NCI-H345 treated with DMSO at 0.1 percent for 48 hours (cell line): Measurements from ENCODE around the gene SPX.

ENCODE experiments used
- DNase-seq: peaks from one replicate; lab custom pipeline; 2025; ENCODE audit not compliant: unreplicated experiment; lab: John Stamatoyannopoulos, UW

The SPX gene

DNA sequence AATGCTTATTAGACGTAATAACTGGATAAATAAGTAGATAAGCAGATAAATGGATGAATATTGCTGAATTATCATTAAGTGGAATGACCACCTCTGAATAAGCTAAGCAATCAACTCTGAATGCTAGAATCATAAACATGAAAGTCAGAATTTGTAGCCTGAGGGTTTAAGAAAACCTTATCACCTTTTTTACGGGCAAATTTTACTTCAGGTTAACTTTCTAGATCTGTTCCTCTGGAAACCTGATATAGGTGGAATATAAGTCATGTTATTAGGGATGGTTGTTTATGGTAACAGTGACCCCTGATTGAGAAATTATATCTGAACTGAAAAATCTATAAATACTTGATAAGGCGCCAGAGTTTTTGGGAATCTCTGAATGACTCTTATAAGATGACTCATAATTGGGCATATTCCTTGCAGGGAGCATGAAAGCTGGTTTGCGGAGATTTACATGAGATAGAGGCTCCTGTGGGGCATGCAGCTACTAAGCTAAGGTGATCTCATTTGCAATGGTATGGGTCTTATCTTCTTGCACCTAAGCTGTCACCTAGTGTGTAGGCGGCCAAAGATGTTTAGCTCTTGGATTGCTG is 12.1 kb downstream of the SPX start:
- no peak for DNase-seq

DNA sequence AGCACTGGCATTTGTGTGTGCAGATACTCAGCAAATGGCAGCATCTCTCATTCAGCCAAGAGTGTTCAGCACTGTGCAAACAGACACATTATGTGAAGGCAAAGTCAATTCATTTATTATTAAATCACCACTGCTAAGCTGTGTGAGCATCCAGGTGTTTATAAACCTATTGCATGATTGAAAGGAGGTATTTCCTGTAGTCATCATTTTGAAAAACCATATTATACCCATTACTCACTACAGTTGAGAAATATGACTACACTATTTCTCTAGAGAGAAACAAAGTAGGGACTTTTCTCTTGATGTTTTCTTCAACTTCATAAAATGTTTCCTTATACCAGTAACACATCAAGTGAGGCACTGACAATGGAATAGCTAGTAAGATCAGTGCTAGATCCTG is 13.7 kb downstream of the SPX start:
- DNase-seq: peak; percentile 43

DNA sequence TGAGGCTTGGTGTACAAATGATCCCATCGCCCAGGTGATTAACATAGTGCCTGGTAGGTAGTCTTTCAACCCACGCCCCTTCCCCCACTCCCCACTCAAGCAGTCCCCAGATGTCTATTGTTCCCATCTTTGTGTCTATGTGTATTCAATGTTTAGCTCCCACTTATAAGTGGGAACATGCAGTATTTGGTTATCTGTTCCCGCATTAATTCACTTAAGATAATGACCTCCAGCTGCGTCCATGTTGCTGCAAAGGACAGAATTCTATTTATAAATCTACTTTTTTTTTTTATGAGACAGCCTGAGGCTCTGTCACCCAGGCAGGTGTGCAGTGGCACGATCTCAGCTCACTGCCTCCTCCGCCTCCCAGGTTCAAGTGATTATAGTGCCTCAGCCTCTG is 15.7 kb downstream of the SPX start:
- DNase-seq: peak; percentile 84

DNA sequence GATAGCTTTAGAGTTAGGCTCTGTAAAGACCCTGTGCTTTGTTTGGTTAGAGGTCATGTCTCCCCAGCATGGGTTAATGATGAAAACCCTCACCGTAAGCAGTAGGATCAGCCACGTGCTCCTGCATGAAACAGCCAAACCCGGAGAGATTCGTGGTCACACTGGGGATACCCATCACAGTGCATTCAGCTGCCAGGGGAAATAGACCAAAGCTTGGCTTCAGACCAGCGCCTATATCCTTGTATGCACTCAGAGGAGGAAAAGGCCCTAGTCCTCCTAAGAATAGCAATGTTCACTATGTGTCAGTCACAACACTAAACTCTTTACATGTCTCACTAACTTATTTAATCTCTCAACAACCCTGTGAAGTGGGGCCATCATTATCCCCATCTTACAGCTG is 16.3 kb downstream of the SPX start:
- DNase-seq: no peak

DNA sequence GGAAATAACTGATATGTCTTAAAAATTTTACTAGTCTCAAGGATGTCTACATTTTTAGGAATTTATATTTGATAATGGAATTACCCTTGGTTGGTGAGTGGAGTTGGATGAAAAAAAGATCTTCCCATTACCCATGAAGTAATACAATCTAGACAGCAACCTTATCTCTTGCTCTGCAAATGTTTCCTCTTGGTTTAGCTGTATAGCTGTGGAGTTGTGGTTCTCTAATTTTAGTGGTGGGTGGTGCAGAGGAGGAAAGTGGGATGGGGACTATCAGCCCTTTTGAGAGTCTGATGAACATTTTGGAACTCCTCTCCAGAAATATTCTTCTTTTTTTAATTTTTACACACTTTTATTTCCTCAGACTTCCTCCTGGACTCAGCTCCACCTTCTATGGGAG is 17.1 kb downstream of the SPX start:
- no peak for DNase-seq

DNA sequence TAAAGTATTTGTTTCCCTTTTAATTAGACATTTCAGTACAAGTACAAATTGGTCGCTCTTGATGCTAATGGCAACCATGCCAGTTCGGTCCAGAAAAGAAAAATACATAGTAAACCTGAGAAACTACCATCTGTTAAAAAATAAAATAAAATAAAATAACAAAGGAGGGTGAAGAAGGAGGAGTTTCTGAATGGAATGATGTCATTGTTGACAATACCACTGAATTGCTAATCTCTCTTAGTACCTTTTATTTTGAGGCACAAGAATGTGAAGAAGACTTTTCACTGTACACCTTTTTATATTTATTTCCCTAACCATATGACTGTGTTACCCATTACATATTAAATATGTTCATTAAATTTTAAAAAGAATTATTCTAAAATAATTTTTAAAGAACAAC is 19.5 kb downstream of the SPX start:
- DNase-seq: no peak

DNA sequence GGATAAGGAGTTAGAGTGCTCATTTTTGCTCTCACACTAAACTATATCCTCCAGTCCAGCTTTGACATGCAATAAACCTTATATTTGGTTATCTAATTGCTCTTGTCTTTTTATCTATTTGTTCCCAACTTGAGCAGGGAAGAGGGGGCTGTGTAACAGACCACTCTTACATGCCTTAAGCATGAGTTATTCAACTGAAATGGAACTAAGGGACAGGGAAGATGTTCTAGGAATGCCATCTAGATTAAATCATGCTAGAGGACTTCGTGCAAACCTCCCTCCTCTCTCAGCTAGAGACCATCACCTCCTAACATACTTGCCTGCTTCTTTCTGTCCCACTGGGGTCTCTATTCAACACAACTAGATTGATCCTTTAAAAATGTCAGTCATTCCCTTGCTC is 20.6 kb downstream of the SPX start:
- no peak for DNase-seq

DNA sequence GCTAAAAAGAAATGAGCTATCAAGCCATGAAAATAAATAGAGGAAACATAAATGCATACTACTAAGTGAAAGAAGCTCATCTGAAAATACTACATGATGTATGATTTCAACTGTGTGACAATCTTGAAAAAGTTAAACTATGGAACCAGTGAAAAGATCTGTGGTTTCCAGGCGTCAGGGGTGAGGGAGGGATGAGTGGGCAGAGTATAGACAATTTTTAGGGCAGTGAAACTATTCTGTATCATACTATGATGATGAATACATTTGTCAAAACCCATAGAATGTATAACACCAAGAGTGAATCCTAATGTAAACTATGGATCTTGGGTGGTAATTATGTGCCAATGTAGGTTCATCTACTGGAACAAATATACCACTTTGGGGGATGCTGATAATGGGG is 21.3 kb downstream of the SPX start:
- no peak for DNase-seq

DNA sequence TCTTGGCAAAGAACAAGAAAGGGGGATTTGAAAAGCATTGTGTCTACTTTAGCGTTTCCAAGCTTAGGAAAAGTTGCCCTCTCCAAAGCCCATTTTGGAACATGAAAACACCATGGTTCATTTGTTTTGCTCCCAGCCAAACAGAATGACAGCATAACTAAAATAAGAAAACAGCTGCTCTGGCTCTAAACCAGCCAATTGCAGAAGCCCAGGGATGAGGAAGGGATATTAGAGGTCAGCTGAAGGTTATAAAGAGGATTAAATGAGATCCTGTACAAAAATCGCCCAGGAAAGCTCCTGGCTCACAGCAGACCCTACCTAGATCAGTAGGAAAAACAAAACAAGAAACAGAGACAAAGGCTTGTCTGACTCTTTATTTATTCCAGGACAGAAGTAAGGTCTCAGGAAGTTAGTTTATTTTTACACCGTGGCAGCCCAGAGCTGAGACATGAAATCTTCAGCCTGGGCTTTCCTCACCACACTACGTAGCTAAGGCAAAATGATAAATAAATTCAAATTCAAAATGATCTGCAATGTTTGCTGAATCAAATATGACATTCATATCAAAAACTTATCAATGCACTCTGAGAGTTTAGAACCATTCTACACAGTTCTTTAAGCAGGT is 25.9 kb downstream of the SPX start:
- DNase-seq: peak; percentile 27

DNA sequence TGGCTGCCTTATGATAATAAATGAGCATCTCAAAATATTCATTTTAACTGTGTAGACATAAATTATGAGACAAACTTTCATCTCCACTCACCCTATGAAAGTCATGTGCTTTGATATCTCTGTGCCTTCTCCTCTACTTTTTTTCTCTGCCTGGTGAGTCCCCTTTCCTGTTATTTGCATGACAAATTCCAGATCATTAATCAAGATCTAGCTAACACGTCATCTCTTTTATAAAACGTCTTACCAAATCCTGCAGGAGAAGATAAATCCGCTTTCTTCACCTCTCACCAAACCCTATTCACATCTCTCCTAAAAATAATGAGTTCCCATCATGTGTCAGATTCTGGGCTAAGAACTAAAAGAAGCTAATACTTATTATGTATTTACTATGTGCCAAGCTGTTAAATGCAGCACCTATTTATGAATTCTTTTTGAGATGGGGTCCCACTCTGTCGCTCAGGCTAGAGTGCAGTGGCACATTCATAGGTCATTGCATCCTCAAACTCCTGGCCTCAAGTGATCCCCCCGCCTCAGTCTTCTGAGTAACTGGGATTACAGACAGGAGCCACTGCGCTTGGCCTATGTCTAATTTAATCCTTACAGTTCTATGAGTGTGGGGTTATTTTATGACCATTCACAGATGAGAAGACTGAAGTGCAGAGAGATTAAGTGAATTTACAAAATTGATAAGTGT is 26.7 kb downstream of the SPX start:
- DNase-seq: no peak

DNA sequence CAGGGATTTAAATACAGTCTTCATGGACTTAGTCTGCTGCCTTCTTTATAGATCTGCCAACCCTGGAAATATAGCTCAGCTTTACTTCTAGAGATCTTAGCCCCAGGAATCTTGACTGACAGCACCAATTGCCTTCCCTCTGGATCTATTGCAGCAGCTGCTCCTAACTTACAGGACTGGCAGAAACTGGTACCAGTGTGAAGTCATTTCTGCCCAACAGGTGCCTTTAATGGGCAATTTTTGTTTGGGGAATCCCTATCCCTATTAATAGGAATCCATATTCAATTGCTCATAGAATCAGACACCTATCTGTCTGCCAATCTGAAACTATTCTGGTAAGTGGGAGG is 27.2 kb downstream of the SPX start:
- no peak for DNase-seq

DNA sequence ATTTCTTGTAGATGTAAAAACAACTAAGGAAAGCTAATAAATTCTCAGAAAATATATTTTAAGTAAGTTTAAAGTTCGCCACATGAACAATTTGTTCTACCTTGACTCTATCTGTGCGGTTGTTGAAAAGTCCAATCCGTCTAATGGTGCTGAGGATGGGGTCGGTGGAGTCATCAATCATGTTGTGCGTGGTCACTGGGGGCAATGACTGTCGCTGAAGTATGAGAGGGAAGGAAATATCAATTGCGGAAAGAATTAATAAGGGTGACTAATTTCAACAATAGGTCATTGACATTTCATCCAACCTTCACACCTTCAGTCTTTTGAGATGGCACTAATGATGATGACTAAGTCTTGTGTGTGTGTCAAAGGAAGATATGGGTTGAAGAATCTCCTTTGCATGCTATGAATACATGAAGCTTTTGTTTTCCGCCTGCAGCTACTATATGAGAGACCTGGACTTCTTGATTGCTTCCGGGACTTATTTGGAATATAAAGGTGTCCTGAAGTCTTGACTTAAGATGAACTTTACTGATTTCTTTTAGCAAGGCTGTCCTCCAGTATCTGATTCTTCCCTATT is 32.1 kb downstream of the SPX start:
- DNase-seq: no peak

DNA sequence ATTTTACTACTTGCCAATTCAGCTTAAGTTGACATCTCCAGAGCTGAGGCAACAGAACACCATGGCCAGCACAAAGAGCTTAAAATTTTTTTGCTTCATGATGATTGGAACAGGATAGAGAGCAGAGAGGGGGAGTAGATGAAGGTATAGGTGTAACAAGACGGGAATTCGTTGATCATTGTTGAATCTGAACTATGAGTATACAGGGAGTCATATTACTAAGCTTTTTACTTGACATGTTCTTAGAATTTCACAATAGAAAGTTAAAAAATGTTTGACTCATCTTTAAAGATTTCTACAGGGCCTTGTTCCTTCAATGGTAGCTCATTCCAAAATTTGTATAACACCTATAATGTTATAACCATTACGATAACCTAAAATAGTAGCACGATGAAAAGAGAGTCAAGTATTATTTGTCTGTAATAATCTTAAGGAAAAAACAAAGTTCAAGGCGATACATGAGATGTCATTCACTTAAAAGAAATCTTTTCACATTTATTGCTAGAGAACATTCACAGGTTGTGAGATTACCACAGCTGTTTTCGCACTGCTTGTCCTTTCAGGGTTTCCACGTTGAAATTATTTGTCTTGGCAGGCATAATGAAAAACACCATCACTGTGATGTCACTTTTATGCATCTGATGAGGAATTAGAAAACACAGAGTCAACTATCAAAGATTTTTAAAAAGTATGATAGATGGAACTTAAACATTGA is 33.9 kb downstream of the SPX start:
- DNase-seq: no peak

DNA sequence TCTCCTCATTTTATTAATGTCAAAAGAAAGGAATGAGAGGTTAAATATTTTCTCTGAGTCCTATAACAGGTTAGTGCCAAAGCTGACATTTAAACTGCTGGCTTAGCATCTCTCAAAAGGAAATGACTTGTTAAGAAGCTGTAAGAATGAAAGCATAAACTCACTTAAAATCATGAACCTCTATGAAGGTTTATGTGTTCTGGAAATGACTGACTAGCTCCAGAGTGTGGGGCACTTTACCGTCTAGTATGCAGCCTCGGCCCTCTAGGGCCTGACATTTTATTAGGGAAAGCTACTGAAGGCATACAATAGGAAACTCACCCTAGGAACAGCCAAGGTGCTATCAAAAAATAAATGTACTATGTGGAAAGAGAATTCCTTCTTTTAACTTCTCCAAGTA is 35.1 kb downstream of the SPX start:
- DNase-seq: no peak

DNA sequence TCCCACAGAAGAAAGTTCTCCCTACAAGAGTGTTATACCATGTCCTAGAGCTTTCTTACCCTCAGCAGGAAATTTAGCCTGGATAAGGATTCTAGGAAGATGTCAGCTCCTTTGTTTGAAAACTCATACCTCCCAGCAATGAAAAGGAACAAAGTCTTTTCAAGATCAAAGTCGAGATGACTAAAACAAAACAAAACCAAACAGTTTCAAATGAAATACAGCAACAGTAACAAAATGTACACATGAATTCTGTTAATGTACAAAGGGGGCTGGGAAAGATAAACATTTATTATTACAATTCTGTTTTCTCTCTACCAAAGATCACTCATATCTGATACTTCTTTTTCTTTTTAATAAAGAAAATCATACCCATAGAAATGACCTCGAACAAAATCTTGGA is 36.8 kb downstream of the SPX start:
- no peak for DNase-seq

DNA sequence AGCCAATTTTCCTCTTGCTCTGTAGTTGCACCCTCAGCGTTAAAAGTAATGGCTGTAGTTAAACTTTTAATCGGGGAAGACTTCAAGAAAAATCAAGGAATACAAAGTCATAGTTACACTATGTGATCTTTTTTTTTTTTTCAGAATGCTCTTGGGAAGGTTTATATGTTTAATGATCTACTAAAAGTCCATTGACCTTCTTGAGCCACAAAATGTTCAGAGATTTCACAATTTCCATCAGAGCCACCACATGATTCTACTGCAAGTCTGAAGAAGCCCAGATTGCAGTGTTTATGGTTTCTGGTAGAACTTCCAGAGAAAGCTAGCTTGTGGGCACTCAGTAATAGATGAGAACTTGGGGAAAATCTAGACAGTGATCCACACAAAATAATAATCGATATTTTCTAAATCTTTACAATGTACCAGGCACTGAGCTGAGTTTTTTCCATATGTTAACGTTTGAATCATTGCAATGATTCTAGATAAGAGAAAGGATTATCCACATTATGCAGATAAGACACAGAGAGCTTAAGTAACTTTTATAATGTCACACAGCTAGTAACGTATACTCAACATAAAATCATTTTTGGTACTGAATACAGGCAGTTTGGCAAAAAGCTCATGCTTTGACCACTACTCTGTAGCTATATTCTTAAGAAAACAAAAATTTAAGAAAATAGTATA is 40.3 kb downstream of the SPX start:
- DNase-seq: no peak

DNA sequence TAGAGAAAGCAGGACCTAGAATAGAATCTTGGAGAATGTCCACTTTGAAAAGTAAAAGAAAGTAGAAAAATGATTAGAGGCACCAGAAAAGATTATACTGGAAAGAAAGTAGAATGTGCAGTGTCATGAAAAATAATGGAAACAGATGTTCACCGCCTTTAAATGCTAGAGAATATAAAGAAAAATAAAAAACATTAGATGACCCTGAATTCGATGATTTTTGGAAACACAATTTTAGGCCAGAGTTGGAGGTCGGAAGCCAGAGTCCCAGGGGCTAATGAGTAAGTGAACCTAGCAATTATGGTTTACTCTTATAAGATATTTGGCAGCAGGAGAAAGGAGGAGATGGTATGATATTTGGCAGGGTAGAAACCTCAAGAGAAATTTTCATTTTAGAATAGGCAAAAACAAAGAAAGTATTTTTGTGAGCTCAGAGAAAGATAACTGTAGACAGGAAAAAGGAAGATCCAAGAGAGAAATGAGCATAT is 40.9 kb downstream of the SPX start:
- DNase-seq: no peak

DNA sequence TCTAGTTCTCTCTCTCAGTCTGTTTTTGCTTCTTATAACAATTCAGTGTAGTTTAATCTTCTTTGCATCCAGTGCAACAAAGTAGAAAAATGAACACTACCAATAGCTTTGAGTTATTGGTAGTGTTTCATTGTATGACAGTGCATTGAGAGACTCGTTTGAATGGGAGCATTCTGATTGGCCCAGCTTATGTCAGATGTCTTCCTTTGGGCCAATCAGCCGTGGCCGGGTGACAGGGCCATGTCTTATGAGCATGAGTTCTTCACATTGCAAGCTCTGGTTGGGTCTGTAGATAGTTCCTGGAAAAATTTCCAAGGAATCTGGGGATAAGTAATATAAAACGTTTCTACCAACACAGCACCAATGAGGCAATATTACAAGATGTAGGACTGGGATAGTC is 42.0 kb downstream of the SPX start:
- no peak for DNase-seq

DNA sequence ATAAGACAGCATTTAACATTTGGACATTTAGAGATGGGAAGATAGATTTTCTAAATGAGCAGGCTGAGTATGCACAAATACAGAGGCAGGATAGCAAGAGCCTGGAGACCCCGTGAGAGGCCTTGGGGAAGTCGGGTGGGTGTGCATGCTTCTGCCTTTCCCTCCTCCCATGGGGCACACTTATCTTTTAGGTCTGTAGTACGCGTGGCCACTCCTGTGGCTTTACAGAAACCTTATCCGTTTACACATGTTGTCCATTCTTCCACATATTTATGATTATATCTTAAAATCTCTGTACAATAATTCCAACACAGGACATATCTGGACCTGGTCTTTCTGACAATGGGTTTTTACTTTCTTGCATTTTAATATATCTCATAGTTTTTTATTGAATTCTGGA is 45.0 kb downstream of the SPX start:
- no peak for DNase-seq

DNA sequence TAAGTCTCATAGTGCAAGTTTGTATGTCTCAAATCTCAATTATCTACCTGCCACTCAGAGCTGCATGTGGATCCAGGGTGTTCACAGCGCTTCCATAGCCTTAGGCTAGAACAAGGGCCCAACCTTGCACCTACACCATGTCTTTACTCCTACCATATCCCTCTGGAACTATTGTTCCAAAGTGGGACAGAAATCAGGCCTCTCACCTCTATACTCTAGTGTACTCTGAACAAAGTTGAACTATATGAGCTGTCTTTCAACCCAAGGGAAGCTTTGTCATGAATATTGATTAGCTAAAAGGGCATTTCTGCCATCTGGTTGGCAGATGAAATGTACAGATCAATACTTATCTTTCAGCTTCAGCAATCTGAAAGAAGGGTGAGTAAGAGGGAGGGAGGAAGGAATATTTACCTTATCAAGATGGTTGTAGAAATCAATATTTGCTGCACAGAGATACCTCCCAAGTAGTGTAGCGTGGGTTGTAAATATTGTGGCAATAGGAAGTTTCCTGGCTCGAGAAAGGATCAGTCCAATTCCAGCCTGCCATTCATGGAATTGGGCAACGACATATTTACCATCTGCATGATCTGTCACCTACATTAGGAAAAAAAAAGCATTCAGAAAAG is 47.8 kb downstream of the SPX start:
- DNase-seq: no peak

DNA sequence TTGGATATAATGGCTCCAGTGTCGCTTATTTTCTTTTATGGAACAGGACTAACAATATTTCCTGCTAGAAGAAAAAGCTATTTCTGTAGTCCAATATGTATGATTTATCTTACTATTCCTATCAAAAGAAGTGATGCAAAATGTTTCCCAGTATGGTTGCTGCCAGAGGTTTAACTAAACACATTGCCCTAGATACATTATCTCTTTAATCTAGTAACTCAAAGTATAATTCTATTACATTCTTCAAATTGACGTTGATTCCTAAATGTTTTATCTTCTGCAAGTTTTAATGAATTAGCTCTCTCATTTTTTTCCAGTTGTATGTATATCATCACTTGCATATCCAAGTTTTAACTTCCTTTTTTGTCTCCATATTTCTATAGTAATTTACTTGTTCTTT is 50.3 kb downstream of the SPX start:
- no peak for DNase-seq
